NCI-H2227 (cell line): Measurements from ENCODE around the gene IGF1R.

Source experiments
- DNase-seq: peaks from one replicate; lab custom pipeline; 2025; ENCODE audit not compliant: unreplicated experiment; lab: John Stamatoyannopoulos, UW

Gene IGF1R

DNA sequence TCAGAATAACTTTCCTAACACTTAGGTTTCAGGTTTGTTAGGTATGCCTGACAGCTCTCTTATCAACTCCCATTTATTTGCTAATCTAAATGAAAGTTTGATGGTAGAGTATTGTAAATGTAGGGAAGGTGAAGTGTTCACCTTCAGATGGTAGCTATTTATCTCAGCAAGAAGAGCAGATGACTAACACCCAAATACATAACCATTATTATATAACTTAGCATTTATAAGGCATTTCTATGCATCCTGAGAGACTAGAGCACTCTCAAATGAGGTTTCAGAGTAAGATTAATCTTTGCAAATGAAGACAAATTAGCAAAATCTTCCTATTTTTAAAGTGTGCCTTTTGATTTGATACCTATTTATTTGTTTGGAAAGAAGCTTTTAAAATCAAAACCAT is 143.8 kb downstream of the IGF1R start:
- no peak for DNase-seq

DNA sequence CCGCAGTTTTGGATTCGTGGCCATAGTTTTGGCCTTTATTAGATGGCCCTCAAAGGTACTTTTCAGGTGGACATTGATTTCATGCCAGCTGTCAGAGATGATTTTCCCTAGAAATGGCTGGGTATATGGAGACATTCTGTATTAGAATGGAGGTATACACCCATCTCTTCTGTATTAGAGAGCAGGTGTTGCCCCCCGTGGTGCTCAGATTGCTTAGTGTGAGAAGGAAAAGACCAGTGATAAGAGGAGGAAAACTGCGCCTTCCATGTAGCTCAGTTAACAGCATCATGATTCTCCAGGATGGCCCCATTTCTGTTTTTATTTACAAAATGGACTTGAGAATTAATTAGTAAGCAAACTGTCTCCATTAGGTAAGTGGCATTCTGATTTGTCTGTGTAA is 145.9 kb downstream of the IGF1R start:
- DNase-seq: peak; percentile 11

DNA sequence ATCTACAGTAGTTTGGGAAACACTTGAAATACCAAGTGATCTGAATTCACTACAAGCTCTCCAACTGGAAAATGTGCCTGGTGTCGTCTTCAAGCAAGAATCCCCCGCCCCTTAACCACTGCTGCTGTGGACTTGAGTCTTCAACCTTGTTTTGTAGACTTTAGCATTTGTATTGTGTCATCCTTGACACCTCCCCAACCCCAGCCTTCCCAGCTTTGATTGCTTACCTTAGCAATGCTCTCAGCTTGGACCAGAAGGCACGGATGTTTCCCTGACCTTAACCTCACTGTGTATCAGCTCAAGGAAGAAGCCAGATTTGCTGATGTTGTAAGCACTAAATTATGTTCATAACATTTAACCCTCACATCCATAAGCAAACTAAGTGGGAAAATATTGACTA is 146.4 kb downstream of the IGF1R start:
- no peak for DNase-seq

DNA sequence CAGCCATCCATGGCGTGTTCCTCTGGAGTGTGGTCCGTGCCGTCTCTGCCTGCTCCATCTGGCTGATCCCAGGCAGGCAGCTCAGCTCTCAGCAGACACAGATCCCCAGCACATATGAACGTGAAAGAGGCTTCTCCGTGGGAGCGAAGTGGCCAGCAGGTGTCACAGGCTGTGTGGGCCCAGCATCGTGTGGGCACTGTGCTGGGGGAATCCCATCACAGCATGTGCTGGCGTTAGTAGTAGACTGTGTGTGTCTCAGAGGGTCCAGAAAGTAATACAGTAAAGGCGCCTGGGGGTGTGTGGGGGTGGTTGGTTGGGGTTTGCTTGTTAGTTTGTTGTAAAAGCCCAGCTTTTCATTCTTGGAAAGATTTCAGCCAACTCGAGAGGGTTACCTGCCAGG is 147.6 kb downstream of the IGF1R start:
- DNase-seq: no peak

DNA sequence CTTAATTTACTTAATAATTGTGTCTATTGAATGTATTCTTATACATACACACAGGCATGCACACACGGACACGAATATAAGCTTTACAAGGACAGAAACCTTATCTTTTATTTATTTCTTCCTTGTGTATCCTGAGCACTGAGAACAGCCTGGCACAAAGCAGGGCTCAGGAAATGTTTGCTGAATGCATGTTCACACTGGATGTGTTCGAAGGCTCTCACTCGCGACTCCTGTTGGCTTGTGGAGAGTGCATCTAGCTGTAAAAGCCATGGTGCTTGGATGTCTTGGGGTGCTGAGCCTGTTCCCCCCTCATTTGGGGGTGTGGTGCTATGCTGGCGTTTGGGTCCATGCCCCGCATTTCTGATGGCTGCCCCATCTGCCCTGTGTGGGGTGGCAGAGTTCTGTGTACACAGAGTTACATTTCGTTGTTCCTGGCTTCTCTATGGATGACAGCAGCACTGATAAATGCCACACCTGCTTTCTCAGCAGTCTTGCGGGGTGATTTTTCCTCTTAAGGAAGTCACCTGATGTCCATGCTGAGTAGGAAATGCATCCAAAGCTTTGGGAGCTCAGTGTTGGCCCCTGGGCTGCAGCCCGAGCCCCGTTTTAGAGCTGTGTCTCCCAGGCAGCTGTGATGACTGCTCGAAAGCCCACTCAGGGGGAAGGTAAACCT is 148.5 kb downstream of the IGF1R start:
- DNase-seq: no peak

DNA sequence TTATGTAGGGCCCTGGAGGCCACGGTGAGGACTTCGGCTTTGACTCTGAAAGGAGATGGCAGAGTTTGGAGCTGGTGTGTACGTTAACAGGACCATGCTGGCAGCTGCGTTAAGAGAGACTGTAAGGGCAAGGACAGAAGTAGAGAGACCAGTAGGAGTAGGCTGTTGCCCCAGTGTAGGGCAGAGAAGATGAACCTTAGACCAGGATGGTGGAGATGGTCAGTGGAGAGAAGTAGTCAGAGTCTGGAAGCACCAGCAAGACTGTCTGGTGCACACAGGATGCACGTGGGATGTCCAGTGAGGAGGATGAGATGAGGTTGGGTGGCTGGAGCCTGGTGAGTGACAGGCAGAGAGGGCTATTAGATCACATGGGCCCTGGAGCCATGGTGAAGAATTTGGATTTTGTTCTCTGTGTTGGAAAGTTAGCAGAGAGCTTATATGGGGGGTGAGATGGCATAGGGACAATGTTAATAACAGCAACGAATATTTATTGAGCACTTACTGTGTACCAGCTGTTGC is 150.1 kb downstream of the IGF1R start:
- DNase-seq: no peak

DNA sequence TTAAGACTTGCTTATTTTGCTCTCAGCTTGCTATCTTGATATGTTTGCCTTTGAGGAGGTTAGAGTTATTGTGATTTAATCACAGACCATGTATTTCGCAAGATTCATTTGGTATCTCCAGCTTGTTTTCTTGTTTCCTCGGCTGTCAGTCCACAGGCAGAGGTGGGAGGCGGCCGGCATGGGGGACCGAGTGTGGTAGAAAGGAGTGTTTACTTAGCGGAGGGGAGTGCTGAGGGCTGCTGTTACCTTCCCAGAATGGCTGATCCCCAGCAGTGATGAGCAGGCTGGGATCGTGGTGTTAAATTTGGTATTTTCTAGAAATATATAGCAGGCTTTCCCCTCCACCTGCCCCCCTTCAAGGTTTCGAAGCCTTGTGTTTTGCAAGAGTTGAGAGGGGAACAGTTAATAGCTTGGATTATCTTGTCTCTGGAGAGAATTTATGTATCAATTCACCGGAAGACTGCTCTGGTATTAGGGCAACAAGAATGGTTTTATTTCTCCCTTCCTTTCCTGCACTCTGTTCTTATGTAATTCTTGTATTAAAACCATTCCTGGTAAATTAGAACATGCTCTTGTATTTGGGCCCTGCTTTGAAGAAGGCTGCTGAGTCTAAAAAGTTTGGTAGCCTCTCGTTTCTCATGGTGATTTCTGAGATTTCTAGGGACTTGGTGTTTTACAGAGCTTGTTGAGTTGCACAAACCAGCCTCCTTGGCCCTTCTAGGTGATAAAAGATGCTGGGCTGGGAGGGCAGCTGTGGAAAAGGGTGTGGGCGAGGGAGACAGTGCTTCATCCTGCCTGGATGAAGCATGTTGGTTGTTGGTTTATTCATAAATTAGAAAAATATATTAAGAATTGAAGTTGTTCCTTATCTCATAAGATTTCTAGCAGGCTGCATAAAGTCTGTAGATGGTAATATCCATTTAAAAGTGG is 151.4 kb downstream of the IGF1R start:
- DNase-seq: peak; percentile 39

DNA sequence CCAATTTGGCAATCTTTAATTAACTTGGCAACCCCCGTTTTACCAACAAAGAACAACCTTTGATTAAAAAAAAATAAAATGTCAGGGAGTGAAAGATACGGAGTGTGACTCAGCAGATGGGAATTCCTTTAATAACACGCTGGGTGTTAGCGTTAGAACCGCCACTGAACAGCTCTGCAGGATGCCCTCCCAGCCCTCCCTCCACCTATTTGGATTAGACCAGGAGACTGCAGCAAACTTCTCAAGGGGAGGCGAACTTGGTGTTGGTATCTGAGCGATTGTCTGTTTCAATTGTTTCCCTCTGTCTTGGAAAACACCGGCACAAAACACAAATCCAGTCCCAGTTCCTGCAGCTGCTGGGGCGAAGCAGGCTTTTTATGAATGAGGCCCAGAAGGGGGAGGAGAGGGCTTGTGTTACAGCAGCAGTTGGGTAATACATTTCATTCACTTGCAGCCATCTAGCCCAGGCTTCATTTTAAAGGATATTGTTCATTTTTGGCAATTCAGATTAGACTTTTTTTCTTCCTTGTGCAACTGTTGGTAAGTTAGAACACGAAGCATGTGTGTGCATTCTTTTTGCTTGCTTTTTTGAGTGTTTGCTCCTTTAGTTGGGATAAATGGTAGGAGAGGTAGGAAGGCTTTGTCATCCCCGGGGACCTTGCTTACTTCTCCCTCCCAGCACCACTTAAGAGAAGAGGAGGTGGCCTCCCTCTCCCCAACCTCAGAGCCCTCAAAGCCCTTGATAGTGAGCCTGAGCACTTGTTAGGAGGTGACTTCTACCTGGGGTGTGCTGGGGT is 152.3 kb downstream of the IGF1R start:
- peak; percentile 55 for DNase-seq

DNA sequence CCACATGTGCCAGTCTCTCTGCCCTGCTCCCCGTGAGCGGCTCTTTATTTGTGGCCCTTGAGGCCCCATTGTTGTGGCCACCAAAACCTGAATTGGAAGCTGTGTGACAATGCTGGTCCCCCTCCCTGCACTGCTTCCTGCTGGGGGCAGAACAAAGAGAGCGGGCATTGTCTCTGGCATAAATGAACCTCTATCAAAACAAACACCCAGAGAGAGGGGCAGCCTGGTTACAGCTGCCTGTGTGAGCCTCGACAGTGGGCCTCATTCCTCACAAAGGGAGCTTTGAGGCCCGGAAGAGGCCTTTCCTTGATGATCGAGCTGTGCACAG is 152.9 kb downstream of the IGF1R start:
- no peak for DNase-seq

DNA sequence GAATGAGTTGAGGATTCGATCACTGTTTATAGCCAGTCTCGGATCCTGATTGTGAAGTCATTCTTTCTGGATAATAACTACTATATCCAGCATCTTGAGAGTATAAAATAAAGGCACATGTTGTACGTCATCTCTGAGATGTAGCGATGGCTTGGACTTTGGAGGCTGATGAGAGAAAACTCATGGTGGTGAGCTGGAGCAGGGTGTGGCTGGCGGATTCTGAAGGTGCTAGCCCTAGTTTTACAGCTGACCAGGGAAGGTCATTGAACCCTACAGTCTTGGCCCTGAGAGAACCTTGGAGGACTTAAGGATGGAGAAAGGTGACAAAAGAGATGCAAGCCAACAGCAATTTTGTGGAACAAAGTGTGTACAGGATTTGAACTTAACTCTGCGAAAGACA is 153.8 kb downstream of the IGF1R start:
- DNase-seq: no peak

DNA sequence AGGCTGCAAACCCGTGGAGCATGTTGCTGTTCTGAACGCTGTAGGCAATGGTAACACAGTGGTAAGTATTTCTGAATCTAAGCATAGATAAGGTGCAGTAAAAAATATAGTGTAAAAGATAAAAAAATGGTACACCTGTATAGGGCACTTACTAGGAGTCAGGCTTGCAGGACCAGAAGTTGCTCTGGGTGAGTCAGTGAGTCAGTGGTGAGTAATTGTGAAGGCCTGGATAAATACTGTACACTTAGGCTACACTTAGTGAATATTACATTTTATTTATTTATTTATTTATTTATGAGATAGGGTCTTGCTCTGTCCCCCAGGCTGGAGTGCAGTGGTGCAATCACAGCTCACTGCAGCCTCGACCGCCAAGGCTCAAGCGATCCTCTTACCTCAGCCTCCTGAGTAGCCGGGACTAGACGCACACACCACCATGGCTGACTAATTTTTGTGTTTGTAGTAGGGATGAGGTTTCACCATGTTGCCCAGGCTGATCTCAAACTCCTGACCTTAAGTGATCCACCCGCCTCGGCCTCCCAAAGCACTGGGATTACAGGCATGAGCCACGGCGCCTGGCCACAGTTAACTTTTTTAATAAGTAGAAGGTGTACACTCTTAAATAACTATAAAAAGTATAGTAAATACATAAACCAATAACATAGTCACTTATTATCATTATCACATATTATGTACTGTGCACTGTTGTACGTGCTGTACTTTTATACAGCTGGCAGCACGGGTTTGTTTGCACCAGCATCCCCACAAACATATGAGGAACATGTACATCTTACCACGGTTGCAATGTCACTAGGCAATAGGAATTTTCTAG is 155.1 kb downstream of the IGF1R start:
- no peak for DNase-seq

DNA sequence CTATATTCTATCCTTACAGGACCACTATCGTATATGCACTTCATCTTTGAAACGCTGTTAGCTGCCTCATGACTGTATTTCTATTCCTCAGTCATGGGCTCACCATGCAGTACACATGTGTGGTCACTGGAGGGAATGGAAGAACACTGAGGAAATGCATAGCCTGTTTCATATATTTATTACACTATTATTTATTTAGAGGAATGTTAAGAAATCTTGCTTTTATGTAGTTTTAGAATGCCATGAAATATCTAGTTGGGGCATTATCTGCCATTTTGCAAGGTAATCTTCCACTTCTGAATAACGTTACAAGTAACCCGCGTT is 155.7 kb downstream of the IGF1R start:
- DNase-seq: no peak

DNA sequence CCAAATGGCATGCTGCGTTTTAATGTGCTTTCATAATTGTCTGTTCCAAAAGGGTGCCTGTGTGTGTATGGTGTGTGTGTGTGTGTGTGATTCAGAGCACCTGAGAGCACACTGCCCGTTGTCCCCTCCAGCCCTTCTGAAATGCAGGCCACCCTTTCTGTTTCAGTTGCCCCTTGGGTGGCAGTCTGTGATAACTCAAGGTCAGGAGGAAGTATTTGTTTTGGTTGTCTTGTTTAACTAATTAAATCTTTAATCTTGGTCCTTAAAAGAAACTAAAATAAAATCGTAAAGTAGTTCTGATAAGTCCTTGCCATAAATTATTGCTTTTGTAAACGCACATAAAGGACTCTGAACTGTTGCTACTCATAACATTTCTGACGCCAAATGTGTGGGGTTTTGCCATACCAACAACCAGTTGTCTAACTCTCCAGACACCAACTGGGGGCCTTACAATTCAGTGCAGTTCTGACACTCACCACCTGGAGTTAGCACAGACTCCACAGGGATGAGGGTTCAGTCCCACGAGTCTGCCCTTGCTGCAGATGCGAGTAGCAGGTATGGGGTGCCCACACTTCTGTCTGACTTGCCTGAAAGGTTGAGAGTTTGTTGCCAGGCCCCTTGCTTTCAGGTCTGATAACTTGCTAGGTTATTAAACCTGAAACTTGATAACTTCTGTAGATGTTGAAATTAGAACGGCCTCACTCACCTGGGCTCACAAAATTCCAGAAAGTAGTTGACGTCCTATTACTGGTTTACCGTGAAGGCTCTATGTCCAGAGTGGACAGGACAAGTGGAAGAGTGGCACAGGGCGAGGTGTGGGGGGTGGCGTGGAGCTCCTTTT is 157.3 kb downstream of the IGF1R start:
- DNase-seq: no peak

DNA sequence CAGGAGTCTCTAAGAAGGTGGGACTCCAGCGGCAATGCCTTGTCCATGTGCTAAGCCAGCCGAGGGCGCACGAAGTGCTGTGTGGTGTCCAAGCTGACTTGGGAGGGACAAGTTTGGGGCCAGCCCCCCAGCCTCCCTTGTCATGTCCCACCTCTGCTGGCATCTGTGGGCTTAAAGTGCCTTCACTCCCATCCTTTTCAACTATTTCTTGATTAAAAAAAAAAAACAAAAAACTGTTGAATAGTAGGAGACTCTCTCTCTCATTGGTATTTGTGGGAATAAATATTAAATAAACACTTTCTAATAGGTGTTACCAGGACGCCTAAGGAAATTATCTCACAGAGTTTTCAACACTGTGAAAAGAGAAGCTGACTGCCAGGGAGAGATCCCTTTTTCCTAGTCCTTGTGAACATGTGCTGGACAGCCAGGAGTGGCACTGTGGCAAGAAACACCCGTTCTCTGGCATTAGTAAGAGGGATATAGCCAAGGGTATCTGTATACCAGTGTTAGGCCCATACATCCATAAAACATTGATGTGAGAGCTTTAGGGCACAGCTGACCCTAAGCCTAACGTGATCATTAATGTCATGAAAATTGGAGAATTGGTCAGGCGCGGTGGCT is 158.0 kb downstream of the IGF1R start:
- no peak for DNase-seq

DNA sequence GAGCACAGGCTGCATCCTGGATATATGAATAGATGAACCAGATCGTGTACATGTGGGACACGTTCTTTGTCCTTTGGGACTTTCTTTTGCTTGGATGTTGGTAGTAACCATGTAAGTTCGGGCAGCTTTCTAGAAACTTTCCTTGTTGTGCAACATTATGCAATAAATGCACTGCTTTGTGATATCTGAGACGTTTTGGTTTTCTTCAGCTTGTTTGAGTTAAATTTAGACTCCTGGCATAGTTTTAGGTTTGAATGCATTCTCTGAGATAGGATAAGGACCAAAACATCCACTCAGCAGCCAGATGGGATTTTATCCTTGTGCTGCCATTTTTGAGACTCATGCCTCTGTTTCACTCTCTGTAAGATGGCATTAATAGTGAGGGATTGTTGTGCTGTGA is 158.9 kb downstream of the IGF1R start:
- no peak for DNase-seq

DNA sequence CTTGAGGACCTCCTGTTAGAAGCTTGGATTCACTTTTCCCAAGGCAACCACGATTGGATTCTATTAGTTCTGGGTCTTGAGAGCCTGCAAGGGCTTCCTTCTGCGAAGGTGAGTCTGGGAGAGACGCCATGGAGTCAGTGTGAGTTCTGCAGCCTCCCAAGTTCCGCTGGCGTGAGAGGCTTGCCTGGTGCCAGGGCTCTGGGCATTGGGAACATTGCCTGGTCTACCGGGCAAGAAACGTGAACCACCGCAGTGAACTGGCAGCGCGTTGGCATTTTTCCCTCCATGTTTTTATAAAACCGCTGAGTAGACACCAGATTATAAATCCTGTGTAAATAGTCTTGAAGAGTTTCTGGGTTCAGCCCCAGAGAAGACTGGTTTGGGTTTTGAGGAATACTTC is 160.9 kb downstream of the IGF1R start:
- DNase-seq: no peak

DNA sequence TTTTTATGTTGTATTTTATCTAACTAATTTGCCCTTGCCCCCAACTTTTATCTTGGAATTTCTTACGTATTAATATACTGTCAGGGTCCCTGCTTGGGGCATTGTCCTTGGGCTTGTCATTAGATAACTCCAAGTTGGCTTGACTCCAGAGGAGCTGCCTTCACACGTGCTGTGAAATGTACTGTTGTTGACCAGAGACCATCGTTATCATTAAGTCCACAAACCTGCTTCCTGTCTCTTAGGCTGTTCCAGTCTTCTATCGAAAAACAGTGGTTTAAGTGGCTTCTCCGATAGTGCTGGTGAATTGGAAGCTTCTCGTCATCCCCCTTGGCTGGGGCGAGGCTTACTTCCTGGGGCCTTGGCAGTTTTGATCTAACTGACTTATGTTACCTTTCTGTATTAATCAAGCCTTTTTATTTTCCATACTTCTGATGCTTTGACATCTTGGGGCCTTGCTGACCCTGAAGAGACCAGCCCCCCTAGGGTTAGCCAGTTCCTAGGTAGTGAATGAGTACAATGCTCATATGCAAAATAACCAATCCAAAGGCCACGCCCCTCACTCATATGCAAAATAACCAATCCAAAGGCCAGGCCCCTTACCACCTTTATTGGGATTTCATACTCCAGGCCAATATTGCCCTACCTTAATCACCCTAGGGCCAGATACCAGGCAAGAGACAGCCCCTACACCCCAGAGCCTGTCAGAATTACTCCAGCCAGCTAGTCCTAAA is 164.5 kb downstream of the IGF1R start:
- no peak for DNase-seq

DNA sequence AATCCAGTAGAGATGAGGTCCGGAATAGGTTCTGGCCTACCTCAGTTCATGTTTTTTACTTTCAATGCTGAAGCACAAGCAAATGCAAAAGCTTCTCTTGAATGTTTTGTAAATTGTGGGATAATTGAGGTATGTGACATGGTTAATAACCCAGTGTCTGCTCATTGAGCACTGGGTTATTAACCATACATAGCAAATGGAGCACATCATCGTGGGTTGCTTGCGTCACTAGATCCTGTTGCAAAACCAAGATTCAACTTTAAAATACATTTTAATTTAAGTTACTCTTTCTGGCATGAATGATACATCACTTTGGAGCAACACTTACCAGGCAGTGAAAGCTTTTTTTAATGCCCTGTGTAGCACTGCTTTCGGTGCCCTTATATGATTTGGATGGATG is 165.6 kb downstream of the IGF1R start:
- DNase-seq: no peak

DNA sequence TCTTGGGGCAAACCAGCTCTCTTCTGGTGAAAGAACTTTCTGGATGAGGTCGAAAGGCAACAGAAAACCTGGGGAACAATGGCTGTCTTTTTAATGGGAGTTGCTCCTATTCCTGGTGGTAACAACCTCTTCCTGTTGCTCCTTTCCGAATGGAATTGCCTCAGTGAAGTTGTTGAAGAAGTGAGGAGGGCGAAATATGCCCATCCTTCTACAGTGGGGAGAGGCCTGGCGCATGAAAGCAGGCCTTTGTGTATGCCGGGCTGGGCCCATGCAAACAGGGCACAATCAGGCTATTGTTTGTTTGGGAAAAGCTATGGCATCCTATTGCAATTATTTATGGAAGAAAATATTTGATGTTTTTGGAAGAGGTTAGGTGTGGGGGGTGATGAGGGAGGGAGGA is 166.9 kb downstream of the IGF1R start:
- no peak for DNase-seq
